GM12874 (cell line): ENCODE data around the gene HES5.

Source experiments
- TF ChIP-seq, protein P1 (sequence below): IDR thresholded peaks from 2 replicates; pipeline ENCODE4 v1.5.1; 2011; ENCODE audit warnings: low read depth, mild to moderate bottlenecking, control low read depth, low read length, moderate library complexity; ENCODE audit not compliant: insufficient read depth

Gene HES5

DNA sequence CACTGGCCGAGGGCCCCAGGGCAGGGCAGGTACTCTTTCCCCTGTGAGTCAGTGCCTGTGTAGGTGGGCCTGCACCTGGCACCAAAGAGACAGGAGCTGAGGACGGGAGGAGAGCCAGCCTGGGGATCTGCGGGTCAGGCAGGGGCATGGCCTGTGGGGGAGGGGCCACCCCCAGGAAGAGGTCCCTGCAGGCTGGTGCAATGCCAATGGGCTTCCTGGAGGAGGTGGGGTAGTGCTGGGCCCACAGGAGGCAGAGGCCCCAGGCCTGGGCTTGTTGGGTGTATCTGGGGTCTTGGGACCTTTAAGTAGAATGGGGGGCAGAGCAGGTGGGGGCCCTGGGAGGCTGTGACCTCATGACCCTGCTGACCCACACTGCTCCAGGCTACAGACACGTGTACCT is 30.8 kb downstream of the HES5 start:
- TF ChIP-seq, protein P1, sequence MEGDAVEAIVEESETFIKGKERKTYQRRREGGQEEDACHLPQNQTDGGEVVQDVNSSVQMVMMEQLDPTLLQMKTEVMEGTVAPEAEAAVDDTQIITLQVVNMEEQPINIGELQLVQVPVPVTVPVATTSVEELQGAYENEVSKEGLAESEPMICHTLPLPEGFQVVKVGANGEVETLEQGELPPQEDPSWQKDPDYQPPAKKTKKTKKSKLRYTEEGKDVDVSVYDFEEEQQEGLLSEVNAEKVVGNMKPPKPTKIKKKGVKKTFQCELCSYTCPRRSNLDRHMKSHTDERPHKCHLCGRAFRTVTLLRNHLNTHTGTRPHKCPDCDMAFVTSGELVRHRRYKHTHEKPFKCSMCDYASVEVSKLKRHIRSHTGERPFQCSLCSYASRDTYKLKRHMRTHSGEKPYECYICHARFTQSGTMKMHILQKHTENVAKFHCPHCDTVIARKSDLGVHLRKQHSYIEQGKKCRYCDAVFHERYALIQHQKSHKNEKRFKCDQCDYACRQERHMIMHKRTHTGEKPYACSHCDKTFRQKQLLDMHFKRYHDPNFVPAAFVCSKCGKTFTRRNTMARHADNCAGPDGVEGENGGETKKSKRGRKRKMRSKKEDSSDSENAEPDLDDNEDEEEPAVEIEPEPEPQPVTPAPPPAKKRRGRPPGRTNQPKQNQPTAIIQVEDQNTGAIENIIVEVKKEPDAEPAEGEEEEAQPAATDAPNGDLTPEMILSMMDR: no peak

DNA sequence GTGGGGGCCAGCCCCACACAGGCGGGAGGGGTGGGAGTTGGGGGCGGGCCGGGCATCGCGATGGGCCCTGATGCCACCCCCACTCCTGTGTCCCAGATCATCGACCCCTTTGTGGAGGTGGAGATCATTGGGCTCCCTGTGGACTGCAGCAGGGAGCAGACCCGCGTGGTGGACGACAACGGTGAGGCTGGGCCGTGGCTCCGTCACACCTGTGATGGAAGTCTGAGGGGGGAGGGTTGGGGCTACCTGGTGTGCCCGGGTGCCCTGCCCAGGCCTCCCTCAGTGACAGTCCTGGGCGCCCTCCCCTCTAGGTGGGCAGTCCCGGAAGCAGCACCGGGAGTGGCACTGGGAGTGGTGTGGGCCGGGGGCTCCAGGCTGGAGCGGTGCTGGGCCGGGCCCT is 31.4 kb downstream of the HES5 start:
- TF ChIP-seq, protein P1: no peak

DNA sequence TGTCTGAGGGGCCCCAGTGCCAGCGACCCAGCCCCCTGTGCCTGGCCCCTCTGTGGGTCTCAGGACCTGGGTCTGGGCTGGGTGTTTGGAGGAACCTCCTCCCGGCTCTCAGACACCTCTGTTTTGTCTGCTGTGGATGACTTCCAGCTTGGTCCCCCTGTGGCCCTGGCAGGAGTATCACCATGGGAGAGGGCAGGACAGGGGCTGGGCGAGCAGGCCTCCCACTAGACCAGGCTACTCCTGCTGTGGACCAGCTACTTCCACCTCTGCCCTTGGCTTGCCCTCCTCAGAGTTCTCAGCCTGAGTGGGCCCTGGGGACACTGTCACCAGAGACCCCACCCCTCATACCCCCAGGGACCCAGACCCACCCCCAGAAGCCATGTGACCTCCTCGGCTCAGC is 32.2 kb downstream of the HES5 start:
- TF ChIP-seq, protein P1: no peak

DNA sequence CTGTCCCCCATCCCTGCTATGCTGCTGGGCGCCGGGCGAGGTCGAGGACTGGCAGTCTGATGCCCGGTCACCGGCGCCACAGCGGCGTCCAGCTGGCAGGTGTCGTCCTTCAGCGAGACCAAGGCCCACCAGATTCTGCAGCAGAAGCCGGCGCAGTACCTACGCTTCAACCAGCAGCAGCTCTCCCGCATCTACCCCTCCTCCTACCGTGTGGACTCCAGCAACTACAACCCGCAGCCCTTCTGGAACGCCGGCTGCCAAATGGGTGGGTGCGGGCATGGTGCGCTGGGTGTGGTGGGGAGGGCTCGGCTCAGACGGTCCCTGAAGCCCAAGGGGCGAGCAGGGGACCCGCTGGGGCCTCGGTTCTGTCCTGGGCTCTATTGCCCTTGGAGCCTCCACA is 33.3 kb downstream of the HES5 start:
- TF ChIP-seq, protein P1: no peak

DNA sequence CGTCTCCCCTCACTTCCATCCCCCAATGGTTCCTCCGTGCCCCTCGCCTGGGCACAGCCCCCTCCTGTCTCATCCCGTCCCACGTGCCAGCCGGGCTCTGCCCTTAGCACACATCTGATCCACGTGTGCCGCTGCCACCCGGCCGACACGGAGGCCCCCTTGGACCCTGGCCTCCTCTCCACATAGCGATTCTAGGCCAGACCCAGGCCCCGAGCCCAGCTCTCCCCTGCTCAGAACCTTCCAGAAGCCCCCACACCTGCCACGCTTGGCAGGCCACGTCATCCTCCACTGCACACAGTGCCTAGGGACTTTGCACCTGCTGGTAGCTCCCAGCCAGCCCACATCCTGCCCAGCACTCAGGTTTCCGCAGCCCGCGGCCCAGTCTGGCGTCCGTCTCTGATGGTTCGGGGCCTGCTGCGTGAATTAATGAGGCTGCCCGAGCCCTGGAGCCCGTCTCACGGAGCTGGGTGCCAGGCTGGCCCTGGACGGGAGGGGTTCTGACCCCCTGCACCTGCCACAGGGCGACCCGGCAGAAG is 33.9 kb downstream of the HES5 start:
- TF ChIP-seq, protein P1: no peak

DNA sequence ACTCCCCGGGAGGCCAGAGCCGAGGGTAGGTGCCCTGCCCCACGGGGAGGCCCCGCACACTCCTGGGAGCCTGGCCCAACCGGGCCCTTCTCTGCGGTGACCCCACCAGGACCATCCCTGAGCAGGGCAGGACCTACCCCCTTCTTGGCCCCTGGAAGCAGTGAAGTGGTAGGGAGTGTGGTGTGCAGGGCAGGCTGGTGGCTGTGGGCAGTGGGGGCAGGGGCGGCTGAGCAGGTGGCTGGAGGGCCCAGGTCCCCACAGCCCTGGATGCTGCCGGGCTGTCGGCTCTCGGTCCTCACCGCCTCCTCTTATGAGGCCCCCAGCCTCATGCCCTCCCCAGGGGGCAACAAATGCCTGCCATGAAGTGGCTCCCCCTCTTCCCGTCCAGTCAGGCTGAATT is 34.5 kb downstream of the HES5 start:
- TF ChIP-seq, protein P1: no peak

DNA sequence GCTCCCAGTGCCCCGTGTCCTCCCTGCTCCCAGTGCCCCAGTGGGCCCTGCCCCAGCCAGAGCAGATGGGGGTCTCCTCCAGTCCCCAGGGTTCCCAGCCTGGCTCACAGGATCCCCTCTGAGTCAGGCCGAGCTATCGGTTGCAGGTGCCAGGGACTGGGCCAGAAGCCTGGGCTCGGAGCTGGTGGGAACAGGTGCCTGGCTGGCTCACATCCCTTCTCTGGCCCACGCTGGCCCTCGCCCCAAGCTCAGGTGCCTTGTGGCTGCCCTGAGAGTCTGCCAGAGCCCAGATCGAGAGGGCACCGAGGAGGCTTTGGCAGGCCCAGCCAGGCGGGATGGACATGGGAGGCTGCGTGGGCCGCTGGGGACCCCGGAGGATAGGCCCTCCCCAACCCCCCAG is 35.0 kb downstream of the HES5 start:
- TF ChIP-seq, protein P1: no peak
